ENCODE results near the gene PRKN.

Gene PRKN

GRCh38 chr6:161630674-161631073 is 1096.9 kb downstream of the PRKN start:
- DNase-seq (ENCODE audit: low spot score) (no peak), ATAC-seq (ENCODE audit: low read depth) (no peak)
- Histone ChIP-seq H3K27ac (ENCODE audit: poor library complexity, severe bottlenecking) (no peak overlapping the region), H3K9me3 (ENCODE audit: severe bottlenecking) (no peaks in the 10 kb centered on the region), H3K4me1 (ENCODE audit: insufficient read depth, poor library complexity, severe bottlenecking) (peaks cover 11% of the 10 kb centered on the region), H3K27me3 (ENCODE audit: insufficient read depth, poor library complexity, severe bottlenecking) (no peaks in the 10 kb centered on the region), H3K4me3 (ENCODE audit: severe bottlenecking) (no peak overlapping the region), H3K36me3 (ENCODE audit: low read depth) (no peaks in the 10 kb centered on the region)
- TF ChIP-seq CTCF (IDR thresholded peaks at IDR 0.05; ENCODE audit: poor library complexity, severe bottlenecking) = no peak

- Histone ChIP-seq H3K27ac (ENCODE audit: poor library complexity, severe bottlenecking) (no peak overlapping the region), H3K9me3 (ENCODE audit: severe bottlenecking) (no peaks in the 10 kb centered on the region), H3K36me3 (ENCODE audit: low read depth) (no peaks in the 10 kb centered on the region), H3K4me1 (ENCODE audit: insufficient read depth, poor library complexity, severe bottlenecking) (peaks cover under 1% of the 10 kb centered on the region), H3K4me3 (ENCODE audit: severe bottlenecking) (no peak overlapping the region), H3K27me3 (ENCODE audit: insufficient read depth, poor library complexity, severe bottlenecking) (no peaks in the 10 kb centered on the region)
- ATAC-seq (ENCODE audit: low read depth) (no peak), DNase-seq (ENCODE audit: low spot score) (no peak)
- no peak for TF ChIP-seq CTCF (IDR thresholded peaks at IDR 0.05; ENCODE audit: poor library complexity, severe bottlenecking)
Observed at GRCh38 chr6:161626132-161626676, 1101.4 kb downstream of the PRKN start.

GRCh38 chr6:161624111-161624510 is 1103.5 kb downstream of the PRKN start:
- H3K4me1 ChIP-seq (ENCODE audit: insufficient read depth, poor library complexity, severe bottlenecking) = no peaks in the 10 kb centered on the region
- no peak overlapping the region for H3K4me3 ChIP-seq (ENCODE audit: severe bottlenecking)
- no peaks in the 10 kb centered on the region for H3K36me3 ChIP-seq (ENCODE audit: low read depth)
- ATAC-seq (ENCODE audit: low read depth) (no peak), DNase-seq (ENCODE audit: low spot score) (no peak)
- H3K27ac ChIP-seq (ENCODE audit: poor library complexity, severe bottlenecking) = no peak overlapping the region
- H3K9me3 ChIP-seq (ENCODE audit: severe bottlenecking) = no peaks in the 10 kb centered on the region
- no peak for TF ChIP-seq CTCF (IDR thresholded peaks at IDR 0.05; ENCODE audit: poor library complexity, severe bottlenecking)
- H3K27me3 ChIP-seq (ENCODE audit: insufficient read depth, poor library complexity, severe bottlenecking) = no peaks in the 10 kb centered on the region

GRCh38 chr6:161622779-161623178 is 1104.8 kb downstream of the PRKN start:
- TF ChIP-seq CTCF (IDR thresholded peaks at IDR 0.05; ENCODE audit: poor library complexity, severe bottlenecking) = no peak
- Histone ChIP-seq H3K27ac (ENCODE audit: poor library complexity, severe bottlenecking) (no peak overlapping the region), H3K4me3 (ENCODE audit: severe bottlenecking) (no peak overlapping the region), H3K4me1 (ENCODE audit: insufficient read depth, poor library complexity, severe bottlenecking) (no peaks in the 10 kb centered on the region), H3K9me3 (ENCODE audit: severe bottlenecking) (no peaks in the 10 kb centered on the region), H3K36me3 (ENCODE audit: low read depth) (no peaks in the 10 kb centered on the region), H3K27me3 (ENCODE audit: insufficient read depth, poor library complexity, severe bottlenecking) (no peaks in the 10 kb centered on the region)
- DNase-seq (ENCODE audit: low spot score) (no peak), ATAC-seq (ENCODE audit: low read depth) (no peak)

GRCh38 chr6:161618831-161619454 is 1108.6 kb downstream of the PRKN start:
- no peaks in the 10 kb centered on the region for H3K9me3 ChIP-seq (ENCODE audit: severe bottlenecking)
- H3K36me3 ChIP-seq (ENCODE audit: low read depth) = no peaks in the 10 kb centered on the region
- no peaks in the 10 kb centered on the region for H3K27me3 ChIP-seq (ENCODE audit: insufficient read depth, poor library complexity, severe bottlenecking)
- no peak overlapping the region for H3K27ac ChIP-seq (ENCODE audit: poor library complexity, severe bottlenecking)
- H3K4me1 ChIP-seq (ENCODE audit: insufficient read depth, poor library complexity, severe bottlenecking) = no peaks in the 10 kb centered on the region
- peak; percentile 66 for TF ChIP-seq CTCF (IDR thresholded peaks at IDR 0.05; ENCODE audit: poor library complexity, severe bottlenecking)
- ATAC-seq (ENCODE audit: low read depth) = peak; percentile 62; the same call in 2 of the 3 replicates
- no peak for DNase-seq (ENCODE audit: low spot score)
- H3K4me3 ChIP-seq (ENCODE audit: severe bottlenecking) = no peak overlapping the region
